Midbrain (tissue), 1 donor: ENCODE measurements around the gene THRA.

Experiments used
- DNase-seq: peaks from one replicate; lab custom pipeline; 2025; lab: John Stamatoyannopoulos, UW

Gene THRA

GRCh38 chr17:40026816-40027613, 35.8 kb upstream of the THRA start:
- DNase-seq: peak; percentile 78

GRCh38 chr17:40027614-40028012, 35.2 kb upstream of the THRA start:
- DNase-seq: no peak

- no peak for DNase-seq
Observed at GRCh38 chr17:40028595-40028994, 34.2 kb upstream of the THRA start.

- DNase-seq: no peak
Observed at GRCh38 chr17:40031706-40032105, 31.1 kb upstream of the THRA start.

GRCh38 chr17:40032322-40033320, 30.1 kb upstream of the THRA start:
- no peak for DNase-seq

DNA sequence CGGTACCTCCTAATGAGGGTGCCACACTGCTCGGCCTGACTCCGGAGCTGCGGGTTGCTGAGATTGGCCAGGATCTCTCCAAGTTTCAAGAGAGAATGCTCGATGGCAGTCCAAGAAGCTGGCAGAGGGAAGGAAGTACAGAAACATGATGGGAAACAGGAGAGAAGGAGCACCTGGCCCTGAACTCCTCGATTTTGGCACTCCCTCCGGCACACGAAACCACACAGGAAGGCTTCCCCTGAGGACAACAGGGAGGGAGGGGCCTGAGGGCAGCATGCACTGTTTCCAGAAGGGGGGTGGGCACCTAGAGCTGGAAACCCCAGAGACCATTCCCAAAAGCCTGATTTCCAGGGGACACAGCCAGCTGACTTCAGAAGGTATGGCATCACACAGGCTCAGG, 29.4 kb upstream of the THRA start:
- no peak for DNase-seq

- DNase-seq: no peak
Observed at GRCh38 chr17:40034426-40035161, 28.2 kb upstream of the THRA start.

DNA sequence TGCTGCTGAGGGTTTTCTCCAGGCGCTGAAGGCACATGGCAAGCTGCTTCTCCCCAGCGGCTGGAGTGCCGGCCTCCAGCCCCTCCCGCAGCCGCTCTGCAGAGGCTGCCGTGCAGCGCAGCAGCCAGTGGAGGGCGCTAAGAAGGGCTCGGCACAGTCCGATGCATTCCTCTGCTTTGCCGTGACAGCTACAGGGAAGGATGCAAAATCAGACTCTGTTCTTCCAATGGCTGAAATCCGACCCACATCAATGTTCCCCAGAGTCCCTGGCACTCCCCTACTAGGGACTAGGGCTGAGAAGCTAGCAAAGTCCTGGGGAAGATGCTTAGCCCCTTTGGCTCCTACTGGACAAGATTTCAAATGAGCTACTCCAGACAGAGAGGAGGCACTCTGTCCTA, 27.6 kb upstream of the THRA start:
- DNase-seq: peak; percentile 28

DNA sequence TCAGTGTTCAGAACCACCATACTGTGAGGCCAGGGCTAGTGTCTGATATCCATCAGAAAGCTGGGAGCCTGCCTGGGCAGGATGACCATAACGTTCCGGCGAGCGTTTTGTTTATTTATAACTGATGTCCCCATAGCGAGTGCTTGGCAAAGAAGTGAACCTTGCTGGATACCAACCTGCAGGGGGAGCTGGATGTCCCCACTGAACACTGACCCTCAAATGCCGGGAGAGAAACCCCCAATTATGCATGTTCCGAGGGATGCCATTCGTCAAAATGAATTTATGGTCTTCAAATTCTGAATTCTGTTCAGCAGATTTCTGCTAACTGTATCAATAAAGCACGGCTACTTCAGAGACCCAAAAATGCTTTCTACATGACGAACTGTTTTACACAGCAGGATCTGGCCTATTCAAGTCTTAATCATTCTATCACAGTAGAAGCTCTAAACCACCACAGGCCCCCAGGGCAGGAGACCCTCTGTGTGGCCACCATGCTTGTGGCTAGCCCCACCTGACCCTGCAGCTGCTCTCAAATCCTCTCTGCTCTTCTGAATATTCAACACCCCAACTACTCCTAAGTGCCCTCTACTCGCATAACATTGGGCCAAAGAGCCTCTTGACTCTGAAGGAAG, 23.8 kb upstream of the THRA start:
- DNase-seq: peak; percentile 28

GRCh38 chr17:40041196-40041595, 21.6 kb upstream of the THRA start:
- no peak for DNase-seq

GRCh38 chr17:40056379-40057015, 6.3 kb upstream of the THRA start:
- no peak for DNase-seq

- no peak for DNase-seq
Observed at GRCh38 chr17:40058186-40058784, 4.5 kb upstream of the THRA start.

- no peak for DNase-seq
Observed at GRCh38 chr17:40058865-40059264, 3.9 kb upstream of the THRA start.

DNA sequence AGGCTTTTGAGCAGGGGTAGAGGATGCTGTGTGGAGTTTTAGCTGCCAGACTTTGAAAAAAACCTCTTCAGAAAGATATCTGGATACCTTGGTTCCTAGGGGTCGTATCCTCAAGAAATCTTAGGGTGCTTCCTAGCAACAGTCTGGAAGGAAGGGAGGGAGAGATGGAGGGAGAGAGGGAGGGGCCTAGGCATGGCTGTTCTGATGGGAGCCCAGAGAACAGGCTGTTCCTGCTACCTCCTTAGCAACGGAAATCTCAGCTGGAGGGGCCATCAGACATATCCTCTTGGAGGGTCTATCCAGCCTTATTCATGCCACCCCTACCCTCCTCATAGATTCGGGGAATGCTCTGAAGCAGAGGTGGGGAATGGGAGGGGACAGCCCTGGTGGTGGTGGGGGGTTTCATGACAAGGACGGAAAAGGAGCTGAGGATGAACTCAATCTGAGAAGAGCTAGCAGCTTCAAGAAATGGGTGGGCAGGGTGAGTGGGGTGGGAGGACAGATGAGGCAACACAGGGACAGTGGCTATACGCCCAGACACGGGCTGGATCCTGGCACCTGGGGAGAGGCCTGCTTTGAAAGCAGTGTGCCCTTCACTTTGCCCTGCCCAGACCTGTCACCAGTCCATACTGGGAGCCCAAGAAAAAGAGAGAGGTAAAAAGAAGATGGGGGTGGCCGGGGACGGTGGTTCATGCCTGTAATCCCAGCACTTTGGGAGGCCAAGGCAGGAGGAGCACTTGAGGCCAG, 2.9 kb upstream of the THRA start:
- DNase-seq: no peak

DNA sequence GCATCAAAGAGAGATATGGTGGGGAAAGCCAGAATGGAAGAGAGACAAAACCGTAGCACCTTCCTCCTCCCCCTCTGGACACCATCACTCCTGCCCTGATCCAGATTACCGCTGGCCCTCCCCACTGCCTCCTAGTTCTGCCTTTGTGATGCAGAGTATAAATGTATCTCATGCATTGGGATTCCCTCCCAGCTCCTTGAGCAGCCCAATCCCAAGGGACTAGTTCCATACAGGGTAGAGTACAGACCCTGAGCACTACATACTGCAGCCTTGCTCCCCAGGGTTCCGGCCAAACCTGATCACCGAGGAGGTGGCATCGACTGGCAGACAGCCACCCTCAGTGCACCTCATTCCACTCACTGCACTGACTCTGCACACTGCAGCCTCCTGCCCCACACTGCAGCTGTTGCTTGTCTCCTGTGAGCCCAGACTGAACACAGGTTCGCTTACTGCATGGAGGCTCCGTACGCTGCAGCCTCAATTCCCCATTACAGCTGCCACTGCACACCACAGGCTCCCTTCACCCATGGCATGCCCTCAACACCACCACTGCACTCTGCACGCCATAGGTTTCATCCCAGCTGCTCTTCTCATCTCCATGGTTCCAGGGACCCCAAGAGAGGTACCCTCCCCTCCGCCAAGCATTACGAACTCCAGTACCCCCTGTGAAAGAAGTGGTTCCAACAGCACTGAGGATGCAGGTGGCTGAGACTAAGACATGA, 1.7 kb upstream of the THRA start:
- DNase-seq: no peak

DNA sequence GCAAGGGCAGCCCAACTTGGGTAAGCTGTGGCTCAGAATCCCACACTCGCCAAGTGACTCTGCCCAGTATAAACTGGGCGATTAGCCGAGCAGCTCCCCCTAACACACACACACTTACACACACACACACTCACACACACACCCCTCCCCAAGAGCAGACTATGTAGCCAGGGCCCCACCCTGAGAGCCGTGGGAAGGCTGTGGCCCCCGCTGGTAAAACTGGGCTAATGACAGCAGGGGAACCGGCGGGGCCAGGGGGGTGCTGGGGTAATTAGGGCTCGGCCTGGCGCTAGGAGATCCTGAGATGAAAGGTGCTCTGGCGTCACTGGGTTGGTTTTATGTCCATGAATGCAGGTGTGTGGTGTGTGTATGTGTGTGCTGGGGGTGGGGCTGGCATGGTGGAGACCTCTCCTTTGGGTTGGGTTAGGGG, 1.1 kb upstream of the THRA start:
- no peak for DNase-seq

GRCh38 chr17:40063187-40063771, 514 bp downstream of the THRA start:
- DNase-seq: no peak

DNA sequence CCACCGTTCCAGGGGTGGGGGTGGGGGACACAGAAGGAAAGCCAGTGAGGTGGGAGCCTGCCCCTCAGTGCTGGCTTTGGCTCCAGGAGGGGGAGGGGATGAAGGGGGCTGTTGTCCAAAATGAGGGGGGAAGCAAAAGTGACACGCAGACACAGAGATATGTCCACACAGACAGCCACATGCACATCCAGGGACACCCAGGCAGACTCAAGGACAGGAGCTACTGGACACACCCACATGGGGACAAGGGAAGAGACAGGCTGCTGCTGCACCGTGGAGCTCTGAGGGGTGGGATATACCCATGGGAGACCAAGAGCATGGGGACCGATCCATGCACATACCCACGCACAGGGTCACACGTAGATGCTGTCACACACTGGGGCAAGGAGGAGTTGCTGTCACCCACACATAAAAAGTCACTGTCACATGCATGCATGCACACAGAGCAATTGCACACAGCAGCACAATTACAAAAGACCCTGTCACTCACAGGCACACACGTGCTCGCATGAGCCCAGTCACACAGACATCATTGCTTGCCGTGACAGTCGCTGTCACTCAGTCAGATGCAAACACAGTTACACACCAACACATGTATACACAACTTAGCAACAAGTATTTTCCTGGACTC, 1.3 kb downstream of the THRA start:
- no peak for DNase-seq
